ENCODE results near the gene BOD1L1. TPM values are rescaled to one million over a fixed set of nuclear protein-coding genes. Genes with fewer than 3 reads are reported as not detected.

Gene BOD1L1
- total RNA-seq, 1 donor from 2014 or later: 37.8 TPM

DNA sequence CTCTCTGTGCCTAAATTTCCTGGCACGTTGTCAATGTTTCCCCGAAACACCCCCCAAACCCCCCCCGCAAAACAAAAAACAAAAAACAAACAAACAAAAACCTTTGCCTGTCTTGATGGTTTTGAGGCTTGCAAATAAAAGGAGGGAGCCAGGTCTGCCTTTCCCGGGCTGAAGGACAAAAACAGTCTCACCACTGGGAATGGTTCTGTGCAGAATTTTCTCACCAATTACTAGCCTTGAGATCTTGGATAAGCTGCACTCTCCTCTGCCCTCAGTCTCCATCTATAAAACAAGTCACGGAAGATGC, 98.8 kb downstream of the BOD1L1 start:
- peak in 1 of 2 donors; percentile 47 for DNase-seq (ENCODE audit: extremely low spot score in 2 of 2)
- TF ChIP-seq POLR2AphosphoS5 (IDR thresholded peaks at IDR 0.05; ENCODE audit: insufficient read depth in 1 of 2, low read depth in 1 of 2): no peak
- TF ChIP-seq, protein P1, sequence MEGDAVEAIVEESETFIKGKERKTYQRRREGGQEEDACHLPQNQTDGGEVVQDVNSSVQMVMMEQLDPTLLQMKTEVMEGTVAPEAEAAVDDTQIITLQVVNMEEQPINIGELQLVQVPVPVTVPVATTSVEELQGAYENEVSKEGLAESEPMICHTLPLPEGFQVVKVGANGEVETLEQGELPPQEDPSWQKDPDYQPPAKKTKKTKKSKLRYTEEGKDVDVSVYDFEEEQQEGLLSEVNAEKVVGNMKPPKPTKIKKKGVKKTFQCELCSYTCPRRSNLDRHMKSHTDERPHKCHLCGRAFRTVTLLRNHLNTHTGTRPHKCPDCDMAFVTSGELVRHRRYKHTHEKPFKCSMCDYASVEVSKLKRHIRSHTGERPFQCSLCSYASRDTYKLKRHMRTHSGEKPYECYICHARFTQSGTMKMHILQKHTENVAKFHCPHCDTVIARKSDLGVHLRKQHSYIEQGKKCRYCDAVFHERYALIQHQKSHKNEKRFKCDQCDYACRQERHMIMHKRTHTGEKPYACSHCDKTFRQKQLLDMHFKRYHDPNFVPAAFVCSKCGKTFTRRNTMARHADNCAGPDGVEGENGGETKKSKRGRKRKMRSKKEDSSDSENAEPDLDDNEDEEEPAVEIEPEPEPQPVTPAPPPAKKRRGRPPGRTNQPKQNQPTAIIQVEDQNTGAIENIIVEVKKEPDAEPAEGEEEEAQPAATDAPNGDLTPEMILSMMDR (IDR thresholded peaks at IDR 0.05): no peak
- no peak for TF ChIP-seq POLR2A (IDR thresholded peaks at IDR 0.05)
- no peak overlapping the region for H3K27ac ChIP-seq
- peaks cover 21% of the 10 kb centered on the region for H3K4me1 ChIP-seq
- H3K4me3 ChIP-seq: no peak overlapping the region
- peaks cover 24% of the 10 kb centered on the region for H3K27me3 ChIP-seq
- intact Hi-C loops (cut with DNase I): no loop called here
- H3K9me3 ChIP-seq: peaks cover 7% of the 10 kb centered on the region
- no peaks in the 10 kb centered on the region for H3K36me3 ChIP-seq

DNA sequence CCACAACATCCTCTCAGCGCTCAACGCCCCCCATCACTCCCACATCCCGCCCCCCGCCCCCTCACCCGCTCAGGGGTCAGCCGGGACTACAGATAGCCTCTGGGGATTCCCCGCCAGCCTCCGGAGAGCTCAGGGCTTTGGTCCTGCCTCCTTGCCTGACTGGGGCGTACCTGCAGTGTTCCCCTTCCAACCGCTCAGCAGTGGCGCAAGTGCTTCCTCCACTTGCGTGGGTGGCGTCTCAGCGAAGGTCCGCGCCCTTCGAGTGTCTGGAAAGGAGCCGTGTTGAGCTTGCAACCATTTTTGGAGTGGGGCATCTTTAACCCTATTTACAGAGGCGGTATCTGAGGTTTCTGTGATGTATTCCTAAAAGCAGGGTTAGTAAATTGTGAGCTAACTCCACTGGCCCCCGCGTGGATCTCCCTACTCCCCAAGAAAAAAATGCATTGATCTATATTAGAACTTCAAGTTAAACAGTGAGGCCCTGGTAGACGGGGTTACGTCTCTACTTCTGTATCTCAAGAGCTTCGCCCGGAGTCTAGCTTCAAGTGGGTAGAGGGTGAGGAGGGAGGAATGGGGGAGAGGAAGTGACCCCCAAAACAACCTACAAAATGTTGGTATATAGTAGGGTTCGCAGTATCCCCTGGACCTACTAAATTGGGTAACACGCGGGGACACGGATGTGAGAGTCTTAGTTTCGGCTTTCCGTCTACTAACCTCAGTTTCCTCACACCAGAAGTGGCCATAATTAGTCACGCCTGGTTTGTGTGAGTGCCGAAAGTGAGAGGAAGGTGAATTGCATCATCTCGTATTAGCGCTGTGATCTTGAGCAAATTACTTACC, 99.3 kb downstream of the BOD1L1 start:
- H3K36me3 ChIP-seq: no peaks in the 10 kb centered on the region
- peaks cover 7% of the 10 kb centered on the region for H3K9me3 ChIP-seq
- H3K4me3 ChIP-seq: no peak overlapping the region
- peaks cover 22% of the 10 kb centered on the region for H3K4me1 ChIP-seq
- no peak overlapping the region for H3K27ac ChIP-seq
- DNase-seq (ENCODE audit: extremely low spot score in 2 of 2): peak in 1 of 2 donors; percentile 70
- H3K27me3 ChIP-seq: peaks cover 26% of the 10 kb centered on the region
- TF ChIP-seq POLR2A (IDR thresholded peaks at IDR 0.05) (no peak), POLR2AphosphoS5 (IDR thresholded peaks at IDR 0.05; ENCODE audit: insufficient read depth in 1 of 2, low read depth in 1 of 2) (no peak)
- TF ChIP-seq, protein P1 (IDR thresholded peaks at IDR 0.05): no peak
- intact Hi-C loops (cut with DNase I): no loop called here

DNA sequence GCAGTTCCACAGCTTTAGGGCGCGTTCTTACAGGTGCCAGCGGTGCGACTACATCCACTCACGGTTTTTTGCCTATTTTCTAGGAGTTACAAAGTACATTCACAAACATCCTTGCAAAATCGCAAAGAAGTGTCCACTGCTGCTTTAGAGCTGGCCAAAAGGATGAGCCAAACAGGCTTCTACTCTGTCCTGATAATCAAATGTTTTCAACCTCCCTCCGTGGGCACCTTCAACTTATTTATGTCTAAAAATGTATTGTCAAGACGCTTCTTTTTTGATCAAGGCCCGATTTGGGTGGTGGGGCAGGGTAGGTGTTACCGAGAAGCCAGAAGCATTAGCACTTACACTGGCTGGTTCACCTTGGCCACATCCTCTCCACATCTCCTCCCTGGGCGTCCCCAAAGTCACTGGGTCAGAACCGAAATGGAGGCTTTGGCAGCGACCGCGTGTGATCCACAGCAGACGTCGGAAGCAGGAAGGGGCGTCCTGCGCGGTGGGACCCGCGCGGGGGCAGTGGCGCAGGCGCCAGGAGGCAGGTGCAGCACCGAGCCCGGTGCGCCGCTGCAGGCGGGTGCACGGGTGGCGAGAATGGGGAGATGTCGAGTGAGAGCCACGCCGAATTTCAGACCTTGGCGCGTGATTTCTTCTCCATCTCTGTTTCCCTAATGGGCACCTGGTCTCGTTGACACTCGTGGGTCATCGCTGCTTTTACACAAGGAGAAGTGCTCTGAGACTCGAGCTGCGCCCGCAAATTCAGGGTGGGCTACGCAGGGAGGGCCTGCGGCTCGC, 100.1 kb downstream of the BOD1L1 start:
- no peak overlapping the region for H3K4me3 ChIP-seq
- H3K36me3 ChIP-seq: no peaks in the 10 kb centered on the region
- H3K27ac ChIP-seq: no peak overlapping the region
- peaks cover 30% of the 10 kb centered on the region for H3K4me1 ChIP-seq
- intact Hi-C loops (cut with DNase I): no loop called here
- DNase-seq (ENCODE audit: extremely low spot score in 2 of 2): peak in 1 of 2 donors; percentile 47
- peaks cover 7% of the 10 kb centered on the region for H3K9me3 ChIP-seq
- peaks cover 26% of the 10 kb centered on the region for H3K27me3 ChIP-seq
- TF ChIP-seq POLR2A (IDR thresholded peaks at IDR 0.05) (no peak), POLR2AphosphoS5 (IDR thresholded peaks at IDR 0.05; ENCODE audit: insufficient read depth in 1 of 2, low read depth in 1 of 2) (no peak)
- TF ChIP-seq, protein P1 (IDR thresholded peaks at IDR 0.05): no peak

DNA sequence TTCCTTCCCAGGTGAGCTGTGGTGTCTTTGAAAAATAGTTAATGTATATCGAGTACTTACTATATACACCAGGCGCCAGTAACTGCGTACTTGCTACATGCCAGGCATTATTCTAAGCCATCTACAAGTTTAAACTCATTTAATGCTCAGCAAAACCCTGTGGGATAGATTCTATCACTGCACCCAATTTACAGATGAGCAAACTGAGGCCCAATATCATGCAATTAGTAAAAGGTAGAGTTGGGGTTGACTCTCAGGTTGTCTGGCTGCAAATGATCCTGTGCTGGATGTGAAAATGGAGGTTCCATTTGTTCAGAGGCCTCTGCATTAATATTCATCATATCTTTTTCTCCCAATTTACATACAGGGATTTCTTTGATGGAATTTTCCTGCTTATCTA, 100.9 kb downstream of the BOD1L1 start:
- Histone ChIP-seq H3K4me1 (peaks cover 31% of the 10 kb centered on the region), H3K27ac (no peak overlapping the region), H3K4me3 (no peak overlapping the region), H3K36me3 (no peaks in the 10 kb centered on the region), H3K27me3 (peaks cover 24% of the 10 kb centered on the region), H3K9me3 (peaks cover 7% of the 10 kb centered on the region)
- intact Hi-C loops (cut with DNase I): no loop called here
- no peak for DNase-seq (ENCODE audit: extremely low spot score in 2 of 2)
- TF ChIP-seq POLR2A (IDR thresholded peaks at IDR 0.05) (no peak), POLR2AphosphoS5 (IDR thresholded peaks at IDR 0.05; ENCODE audit: insufficient read depth in 1 of 2, low read depth in 1 of 2) (no peak)
- TF ChIP-seq, protein P1 (IDR thresholded peaks at IDR 0.05): no peak
